NCI-H526 treated with DMSO at 0.1 percent for 48 hours (cell line): ENCODE results near the gene IFT52.
"Not testable (repeated sequence)": the region's sequence is repeated elsewhere in the genome, so short reads cannot be mapped to it uniquely, and the experiment has no call there.

Source experiments
- DNase-seq: peaks from one replicate; lab custom pipeline; 2025; lab: John Stamatoyannopoulos, UW

The IFT52 gene

DNA sequence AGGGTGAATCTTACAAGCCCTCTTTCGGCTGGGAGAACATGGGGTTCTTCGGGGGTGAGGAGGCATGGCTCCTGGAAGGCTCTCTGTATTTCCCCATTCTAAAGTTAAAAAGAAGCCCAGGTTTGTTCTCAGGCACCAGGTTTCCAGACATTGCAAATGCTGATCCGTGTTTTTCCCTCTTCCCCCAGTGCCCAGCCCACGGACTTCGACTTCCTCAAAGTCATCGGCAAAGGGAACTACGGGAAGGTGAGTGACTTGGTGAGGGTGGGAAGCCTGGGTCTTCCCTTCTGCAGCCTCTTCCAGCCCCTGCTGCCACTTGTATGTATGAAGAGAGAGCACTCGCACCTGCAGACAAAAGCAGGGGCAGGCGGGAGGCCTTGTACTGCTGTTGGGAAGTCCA is 23.3 kb upstream of the IFT52 start:
- no peak for DNase-seq

DNA sequence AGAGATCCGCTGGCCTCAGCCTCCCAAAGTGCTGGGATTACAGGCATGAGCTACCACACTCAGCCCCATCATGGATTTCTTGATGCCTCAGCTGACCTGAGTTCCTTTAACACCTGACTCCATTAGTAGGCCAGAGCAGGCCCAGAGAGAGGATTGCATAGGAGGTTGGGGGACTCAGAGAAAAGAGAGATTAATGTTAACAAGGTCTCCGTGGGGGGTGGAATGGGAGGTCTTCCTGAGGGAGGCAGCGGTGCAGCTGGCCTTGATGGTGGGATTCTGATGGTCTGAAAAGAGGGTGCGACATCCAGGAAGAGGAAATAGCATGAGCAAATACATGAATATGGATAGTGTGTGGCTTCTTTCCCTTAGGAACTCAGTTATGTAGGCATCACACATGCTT is 22.0 kb upstream of the IFT52 start:
- no peak for DNase-seq

DNA sequence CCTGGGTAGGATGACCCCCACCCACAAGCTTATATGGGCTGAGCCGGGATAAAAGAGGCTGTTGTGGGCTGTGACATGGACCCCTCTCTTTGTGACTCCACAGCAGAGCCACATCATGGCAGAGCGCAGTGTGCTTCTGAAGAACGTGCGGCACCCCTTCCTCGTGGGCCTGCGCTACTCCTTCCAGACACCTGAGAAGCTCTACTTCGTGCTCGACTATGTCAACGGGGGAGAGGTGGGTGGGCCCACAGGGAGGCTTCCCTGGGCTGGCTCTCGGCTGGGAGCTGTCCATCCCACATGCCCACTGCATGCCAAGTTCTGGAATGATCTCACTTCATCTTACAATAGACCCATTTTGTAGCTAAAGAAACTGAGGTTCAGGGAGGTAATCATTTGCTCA is 21.5 kb upstream of the IFT52 start:
- DNase-seq: no peak

DNA sequence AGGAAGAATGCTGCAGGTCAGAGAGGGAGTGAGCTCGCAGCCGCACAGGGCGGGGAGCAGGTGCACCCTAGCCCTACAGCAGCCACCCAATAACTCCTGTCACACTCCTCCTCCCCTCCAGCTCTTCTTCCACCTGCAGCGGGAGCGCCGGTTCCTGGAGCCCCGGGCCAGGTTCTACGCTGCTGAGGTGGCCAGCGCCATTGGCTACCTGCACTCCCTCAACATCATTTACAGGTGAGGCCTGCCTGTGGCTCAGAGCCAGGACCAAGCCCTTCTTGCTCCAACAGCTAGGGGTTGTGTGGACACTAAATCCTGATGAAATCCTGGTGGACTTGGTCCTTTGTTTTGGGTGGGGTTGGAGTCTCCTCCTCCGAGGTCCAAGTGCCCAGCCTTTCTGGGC is 20.2 kb upstream of the IFT52 start:
- no peak for DNase-seq

DNA sequence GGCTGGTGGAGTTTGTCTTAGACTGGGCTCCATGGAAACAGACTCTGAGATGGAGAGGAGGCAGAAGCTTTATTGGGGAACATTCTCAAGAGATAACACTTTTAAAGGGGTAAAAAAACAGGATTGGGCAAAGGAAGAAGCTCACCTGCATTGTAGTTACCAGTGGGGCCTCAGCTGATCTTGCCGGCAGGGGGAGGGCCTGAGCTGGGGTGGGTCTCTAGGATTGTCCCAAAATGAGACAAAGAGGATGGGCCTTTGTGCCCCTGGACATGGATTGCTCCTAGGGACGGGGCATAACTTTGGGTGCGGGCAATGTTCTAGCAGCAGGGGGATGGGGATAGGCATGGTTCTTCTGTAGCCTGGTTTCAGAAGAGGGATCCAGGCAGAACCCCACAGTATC is 19.4 kb upstream of the IFT52 start:
- DNase-seq: no peak

DNA sequence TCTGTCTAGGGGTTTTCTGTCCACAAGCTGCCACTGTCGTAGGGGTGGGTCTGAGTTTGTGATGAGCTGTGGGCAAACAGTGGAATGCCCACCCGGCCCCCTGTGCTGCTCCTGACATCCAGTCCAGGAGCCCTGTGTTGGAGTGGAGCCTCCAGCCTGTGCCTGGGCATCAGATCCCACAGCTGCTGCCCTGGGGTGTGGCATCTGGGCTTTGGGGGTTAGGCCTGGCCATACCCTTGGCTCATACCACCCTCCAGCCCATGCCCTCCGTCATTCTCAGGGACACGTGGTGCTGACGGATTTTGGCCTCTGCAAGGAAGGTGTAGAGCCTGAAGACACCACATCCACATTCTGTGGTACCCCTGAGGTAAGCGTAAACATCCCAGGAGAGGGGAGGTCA is 19.0 kb upstream of the IFT52 start:
- no peak for DNase-seq

DNA sequence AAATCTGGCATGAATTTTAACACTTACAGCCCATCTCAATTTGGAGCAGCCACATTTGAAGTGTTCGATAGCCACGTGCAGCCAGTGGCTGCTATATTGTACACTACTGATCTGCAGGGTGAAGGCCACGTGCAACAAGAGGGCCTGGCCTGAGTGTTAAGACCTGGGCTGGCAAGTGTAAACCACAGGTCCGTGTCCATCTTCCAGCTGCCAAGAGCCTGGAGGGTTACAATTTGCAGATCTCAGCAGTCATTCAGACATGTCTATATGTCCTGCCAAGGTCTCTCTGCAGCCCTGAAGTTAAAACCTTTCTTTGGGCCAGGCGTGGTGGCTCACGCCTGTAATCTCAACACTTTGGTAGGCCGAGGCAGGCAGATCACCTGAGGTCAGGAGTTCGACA is 17.8 kb upstream of the IFT52 start:
- no peak for DNase-seq

DNA sequence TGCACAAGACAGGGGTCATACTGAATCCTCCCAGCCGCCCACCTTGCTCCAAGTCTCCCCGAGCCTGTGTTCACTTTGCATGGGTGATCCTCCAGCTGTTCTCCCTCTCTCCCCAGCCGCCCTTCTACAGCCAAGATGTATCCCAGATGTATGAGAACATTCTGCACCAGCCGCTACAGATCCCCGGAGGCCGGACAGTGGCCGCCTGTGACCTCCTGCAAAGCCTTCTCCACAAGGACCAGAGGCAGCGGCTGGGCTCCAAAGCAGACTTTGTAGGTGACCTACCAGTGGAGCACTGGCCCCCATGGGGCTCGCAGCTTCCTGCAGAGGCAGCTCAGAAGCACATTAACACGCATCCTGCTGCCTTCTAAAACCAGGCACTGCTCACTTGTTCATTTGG is 14.6 kb upstream of the IFT52 start:
- DNase-seq: no peak

DNA sequence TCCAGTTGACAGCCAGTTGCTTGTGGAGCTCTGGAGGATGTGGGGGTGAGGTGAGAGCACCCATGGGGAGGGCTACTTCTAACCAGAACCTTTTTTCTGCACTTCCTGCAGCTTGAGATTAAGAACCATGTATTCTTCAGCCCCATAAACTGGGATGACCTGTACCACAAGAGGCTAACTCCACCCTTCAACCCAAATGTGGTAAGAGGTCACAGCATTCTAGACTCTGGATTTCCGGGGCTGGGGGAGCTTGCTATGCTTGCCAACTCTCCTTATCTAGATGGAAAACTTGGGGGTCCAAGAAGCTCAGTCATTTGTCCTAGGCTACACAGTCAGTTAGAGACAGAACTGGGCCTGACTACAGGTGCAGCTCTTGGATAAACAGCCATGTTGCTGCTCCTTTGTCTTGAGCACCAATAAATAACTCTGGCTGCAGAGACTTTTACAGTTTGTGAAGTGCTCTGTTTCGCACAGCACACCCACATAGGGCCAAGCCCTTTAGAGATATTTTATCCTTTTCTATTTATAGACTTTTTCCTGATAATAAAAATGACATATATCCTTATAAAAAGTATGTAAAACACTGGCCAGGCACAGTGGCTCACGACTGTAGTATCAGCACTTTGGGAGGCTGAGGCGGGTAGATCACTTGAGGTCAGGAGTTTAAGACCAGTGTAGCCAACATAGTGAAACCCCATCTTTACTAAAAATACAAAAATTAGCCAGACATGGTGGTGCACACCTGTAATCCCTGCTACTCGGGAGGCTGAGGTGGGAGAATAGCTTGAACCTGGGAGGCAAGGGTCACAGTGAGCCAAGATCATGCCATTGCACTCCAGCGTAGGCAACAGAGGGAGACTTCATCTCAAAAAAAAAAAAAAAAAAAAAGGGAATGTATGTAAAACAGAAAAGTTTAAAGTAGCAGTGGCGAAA is 10.6 kb upstream of the IFT52 start:
- no peak for DNase-seq

DNA sequence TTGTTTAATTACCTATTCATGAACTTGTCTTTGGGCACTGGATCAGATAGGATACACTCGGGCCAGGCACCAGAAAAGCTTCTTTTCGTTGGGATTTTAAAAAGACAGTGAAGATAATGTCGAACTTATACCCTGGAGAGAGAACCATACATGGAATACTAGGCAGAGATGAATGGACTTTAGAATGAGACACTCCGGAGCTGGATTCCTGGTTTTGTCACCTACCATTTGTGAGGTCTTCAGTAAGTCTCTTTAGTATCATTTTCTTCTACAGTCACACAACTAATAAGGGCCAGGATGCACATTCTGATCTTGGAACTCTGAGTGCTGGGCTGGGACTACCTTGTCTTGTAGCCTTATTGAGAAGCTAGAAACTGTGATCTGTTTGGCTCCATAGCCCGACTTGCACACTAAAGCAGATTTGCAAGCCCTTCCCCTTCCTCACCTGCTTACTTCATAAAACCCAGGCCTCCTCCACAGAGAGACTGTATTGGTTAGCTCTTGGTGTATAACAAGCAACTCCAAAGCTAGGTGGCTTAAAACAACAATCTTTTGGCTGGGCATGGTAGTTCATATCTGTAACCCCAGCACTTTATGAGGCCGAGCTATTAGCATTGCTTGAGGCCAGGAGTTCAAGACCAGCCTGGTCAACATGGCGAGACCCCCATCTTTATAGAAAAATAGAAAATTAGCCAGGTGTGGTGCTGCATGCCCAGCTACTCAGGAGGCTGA is 7.4 kb upstream of the IFT52 start:
- peak; percentile 21 for DNase-seq

DNA sequence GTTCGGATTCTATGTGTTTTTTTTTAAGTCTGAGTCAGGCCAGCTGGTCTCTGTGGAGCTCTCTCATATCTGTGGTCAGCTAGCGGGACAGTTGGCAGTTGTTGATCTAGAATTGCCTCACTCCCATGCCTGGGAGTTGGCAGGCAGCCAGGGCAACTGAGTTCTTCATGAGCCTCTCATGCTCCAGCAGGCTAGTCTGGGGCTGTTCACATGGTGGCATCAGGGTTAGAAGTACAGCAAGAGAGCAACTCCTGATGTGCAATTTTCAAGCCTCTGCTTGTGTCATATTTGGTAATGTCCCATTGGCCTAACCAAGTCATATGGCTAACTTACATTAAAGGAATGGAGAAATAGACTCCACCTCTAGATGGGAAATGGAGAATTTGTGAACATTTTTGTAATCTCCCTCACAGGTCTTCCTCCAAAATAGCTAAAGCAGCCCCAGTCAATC is 6.7 kb upstream of the IFT52 start:
- DNase-seq: no peak

DNA sequence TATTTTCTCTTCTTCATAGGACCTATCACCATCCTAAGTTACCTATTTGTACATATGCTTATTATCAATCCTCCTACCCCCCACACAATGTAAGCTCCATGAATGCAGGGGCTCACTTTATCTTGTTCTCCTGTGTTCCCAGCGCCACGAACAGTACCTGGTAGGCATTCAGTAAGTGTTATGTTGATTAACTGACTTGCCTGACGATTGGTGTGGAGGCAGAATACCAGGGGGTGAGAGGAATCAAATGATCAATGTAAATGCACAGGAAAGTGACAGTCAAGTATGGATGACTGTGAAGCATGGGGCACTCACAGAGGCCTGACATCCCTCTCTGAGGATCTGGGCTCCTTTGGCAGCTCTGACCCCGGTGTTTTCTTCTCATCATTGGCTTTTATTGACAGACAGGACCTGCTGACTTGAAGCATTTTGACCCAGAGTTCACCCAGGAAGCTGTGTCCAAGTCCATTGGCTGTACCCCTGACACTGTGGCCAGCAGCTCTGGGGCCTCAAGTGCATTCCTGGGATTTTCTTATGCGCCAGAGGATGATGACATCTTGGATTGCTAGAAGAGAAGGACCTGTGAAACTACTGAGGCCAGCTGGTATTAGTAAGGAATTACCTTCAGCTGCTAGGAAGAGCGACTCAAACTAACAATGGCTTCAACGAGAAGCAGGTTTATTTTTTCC is 6.1 kb upstream of the IFT52 start:
- no peak for DNase-seq

DNA sequence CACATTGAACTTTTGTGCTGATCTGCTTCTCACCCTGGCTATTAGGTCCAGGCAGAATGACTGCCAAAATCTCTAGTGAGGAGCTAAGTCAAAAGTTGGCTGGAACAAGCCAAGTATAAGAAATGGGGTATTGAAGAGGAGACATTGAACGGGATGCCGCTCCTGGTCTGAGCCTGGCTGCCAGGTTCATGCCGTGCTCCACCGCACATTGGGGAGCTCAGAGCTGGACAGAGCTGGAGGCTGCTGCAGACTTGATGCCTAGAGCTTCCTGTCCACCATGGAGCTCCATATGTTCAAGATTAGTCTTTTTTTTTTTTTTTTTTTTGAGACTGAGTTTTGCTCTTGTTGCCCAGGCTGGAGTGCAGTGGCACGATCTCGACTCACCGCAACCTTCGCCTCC is 4.1 kb upstream of the IFT52 start:
- no peak for DNase-seq

DNA sequence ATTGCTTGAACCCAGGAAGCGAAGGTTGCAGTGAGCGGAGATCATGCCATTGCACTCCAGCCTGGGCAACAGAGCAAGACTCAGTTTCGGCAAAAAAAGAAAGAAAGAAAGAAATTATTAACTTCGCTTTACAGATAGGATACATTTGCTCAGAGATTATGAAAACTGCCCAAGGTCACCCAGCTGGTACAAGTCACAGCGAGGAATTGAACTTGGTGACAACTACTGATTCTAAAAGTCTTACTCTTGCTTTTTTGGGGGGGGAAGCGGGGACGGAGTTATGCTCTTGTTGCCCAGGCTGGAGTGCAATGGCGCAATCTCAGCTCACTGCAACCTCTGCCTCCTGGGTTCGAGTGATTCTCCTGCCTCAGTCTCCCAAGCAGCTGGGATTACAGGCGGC is 2.2 kb upstream of the IFT52 start:
- DNase-seq: not testable (repeated sequence)

DNA sequence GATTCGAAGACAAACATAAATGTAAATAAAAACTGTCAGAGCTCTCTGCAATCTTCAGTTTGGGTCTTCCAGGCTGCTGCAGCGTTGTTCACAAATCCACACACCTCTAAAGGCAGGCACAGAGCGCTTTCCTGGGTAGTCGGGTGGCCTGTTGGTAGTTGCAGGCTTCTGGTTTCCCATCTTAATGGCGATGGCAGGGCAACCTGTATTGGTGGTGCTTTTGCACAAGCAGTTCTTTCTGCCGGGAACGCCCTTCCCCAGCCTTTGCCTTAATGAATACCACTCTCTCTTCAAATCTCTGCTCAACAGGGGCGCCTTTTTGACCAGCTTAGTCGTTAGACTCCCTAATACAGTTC is 723 bp upstream of the IFT52 start:
- DNase-seq: no peak

DNA sequence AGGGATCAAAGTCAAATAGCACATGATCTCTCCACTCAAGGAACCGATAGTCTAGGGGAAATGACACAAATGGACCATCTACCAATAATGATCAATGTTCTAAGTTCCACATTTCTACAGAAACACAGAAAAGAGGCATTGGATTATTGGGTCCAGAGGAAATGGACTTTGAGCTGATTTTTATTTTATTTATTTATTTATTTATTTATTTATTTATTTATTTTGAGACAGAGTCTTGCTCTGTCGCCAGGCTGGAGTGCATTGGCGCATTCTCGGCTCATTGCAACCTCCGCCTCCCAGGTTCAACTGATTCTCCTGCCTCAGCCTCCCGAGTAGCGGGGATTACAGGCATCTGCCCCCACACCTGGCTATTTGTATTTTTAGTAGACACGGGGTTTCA is 11.2 kb downstream of the IFT52 start:
- not testable (repeated sequence) for DNase-seq

DNA sequence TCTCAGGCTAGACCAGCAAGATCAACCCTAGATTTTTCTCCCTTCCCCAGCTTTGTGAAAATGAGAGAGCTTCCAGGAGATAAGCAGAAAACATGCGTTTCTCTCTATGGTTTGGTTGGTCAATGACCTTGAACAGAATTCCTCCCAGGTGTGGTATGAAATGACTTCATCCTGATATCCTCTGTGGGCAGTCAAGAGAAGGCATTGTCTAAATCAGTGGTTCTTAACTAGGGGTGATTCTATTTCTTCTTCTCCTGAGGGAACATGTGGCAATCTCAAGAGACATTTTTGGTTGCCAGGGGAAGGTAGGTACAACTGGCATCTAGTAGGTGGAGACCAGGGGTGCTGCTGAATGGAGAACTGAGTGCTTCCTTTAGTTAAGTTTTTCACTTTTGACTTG is 12.4 kb downstream of the IFT52 start:
- DNase-seq: no peak

DNA sequence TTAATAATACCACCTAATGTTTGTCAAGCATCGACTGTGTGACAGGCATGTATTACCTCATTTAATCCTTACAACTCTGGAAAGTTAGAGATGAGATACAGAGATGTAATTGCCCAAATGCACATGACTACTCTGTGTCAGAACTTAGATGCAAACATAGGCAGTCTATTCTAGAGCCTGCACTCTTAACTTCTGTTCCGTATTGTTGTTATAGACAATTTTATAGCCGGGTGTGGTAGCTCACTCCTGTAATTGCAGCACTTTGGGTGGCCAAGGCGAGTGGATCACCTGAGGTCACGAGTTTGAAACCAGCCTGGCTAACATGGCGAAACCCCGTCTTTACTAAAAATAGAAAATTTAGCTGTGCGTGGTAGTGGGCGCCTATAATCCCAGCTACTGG is 15.0 kb downstream of the IFT52 start:
- DNase-seq: no peak

DNA sequence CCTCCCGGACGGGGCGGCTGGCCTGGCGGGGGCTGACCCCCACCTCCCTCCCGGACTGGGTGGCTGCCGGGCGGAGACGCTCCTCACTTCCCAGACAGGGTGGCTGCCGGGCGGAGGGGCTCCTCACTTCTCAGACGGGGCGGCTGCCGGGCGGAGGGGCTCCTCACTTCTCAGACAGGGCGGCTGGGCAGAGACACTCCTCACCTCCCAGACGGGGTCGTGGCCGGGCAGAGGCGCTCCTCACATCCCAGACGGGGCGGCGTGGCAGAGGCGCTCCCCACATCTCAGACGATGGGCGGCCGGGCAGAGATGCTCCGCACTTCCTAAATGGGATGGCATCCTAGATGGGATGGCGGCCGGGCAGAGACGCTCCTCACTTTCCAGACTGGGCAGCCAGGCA is 16.5 kb downstream of the IFT52 start:
- DNase-seq: not testable (repeated sequence)

DNA sequence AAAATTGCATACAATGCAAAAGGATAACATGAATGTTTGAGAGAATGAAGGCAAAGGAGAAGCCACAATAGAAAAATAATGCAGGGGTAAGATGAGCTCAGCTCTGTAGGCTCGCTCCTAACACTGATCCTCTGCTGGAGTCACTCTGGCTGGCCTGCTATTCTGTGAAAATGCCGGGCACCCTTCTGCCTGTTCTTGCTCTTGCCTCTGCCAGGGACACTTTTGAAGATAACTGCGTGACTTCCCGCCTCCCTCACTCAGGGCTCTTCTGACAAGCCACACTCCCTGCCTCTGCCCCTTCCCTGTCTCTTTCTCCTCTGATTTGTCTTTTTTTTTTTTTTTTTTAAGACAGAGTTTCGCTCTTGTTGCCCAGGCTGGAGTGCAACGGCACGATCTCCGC is 40.9 kb downstream of the IFT52 start:
- DNase-seq: no peak

DNA sequence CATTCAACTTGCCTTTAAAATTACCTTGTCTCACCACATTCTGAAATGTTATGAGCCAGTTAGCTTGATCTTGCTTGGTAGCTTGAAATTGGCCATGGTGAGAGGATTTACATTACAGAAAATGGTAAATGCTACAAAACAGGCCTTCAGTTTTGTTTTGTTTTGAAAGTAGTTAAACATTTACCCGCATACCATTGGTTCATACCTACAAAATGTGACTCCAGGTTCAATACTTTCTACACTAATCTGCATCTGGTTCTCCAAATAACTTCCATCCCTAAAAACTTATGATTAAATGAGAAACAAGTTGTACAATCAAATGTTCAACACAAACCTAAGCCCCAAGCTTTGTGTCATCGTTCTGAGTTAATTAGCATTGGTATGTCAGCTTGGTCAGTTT is 45.7 kb downstream of the IFT52 start:
- DNase-seq: no peak

DNA sequence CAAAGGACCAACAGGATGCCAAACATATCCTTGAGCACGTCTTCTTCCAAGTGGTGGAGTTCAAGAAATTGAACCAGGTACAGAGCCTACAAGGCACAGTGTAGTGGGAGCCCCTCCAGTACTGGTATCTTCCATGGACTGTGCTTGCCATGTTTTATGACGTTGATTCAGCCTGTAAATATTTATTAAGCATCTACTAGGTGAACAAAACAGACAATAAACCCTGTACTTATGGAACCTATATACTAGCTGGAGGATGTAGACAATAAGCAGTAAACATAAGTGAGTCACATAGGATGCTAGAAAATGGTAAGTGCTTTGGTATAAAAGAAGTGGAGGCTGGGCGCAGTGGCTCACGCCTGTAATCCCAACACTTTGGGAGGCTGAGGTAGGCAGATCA is 51.8 kb downstream of the IFT52 start:
- no peak for DNase-seq

DNA sequence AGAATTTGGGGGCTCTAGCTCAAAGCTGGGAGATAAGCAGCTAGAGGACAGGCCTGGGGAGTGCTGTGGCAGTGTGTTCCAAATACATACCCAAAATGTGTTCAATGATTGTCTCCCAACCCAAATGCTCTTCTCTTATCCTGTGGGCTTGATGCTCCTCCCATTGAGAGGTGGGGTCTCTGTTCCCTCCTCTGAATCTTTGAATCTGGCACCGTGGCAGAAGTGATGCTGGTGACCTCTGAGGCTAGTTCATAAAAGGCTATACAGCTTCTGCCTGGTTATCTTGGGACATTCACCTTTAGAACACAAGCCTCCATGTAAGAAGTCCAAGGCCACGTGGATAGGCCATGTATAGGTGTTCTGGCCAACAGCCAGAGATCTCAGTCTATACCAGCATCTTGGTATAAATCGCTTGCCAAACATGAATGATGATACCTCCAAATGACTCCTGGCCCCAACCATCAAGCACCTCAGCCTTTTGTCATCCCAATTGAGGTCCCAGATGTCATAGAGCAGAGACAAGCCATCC is 60.3 kb downstream of the IFT52 start:
- no peak for DNase-seq
